IPS-20b (cell line): ENCODE results near the gene SBNO2.

Experiments used
- H3K27ac ChIP-seq: one replicate; pipeline ENCODE4 v1.5.1; 2013; ENCODE audit warnings: low read length
- H3K27me3 ChIP-seq: 2 replicates; pipeline ENCODE4 v1.6.1; 2013; ENCODE audit warnings: mild to moderate bottlenecking, low read length, inconsistent platforms; ENCODE audit not compliant: insufficient read depth
- H3K36me3 ChIP-seq: 2 replicates; pipeline ENCODE4 v1.6.1; 2013; ENCODE audit warnings: low read depth, mild to moderate bottlenecking, inconsistent platforms, low read length, moderate library complexity; ENCODE audit not compliant: insufficient read depth
- H3K4me1 ChIP-seq: 2 replicates; pipeline ENCODE4 v1.6.1; 2013; ENCODE audit warnings: mild to moderate bottlenecking, control low read depth, inconsistent platforms, low read length, moderate library complexity; ENCODE audit not compliant: insufficient read depth
- H3K4me3 ChIP-seq: 2 replicates; pipeline ENCODE4 v1.5.1; 2013; ENCODE audit warnings: mild to moderate bottlenecking, low read length, inconsistent platforms
- H3K9ac ChIP-seq: 2 replicates; pipeline ENCODE4 v1.6.1; 2013; ENCODE audit warnings: low read depth, mild to moderate bottlenecking, inconsistent platforms, low read length, moderate library complexity
- H3K9me3 ChIP-seq: 2 replicates; pipeline ENCODE4 v1.6.1; 2013; ENCODE audit warnings: mild to moderate bottlenecking, low read depth, low read length, inconsistent platforms; ENCODE audit not compliant: insufficient read depth

The SBNO2 gene

GRCh38 chr19:1172353-1173158 lies 1.5 kb downstream of the SBNO2 start:
- Histone ChIP-seq H3K27me3 (no peaks in the 10 kb centered on the region), H3K9me3 (no peaks in the 10 kb centered on the region), H3K4me3 (peak overlapping the region; percentile 90), H3K27ac (no peak overlapping the region), H3K4me1 (no peaks in the 10 kb centered on the region), H3K9ac (peak overlapping the region; percentile 90), H3K36me3 (no peaks in the 10 kb centered on the region)

GRCh38 chr19:1171755-1172352 lies 2.2 kb downstream of the SBNO2 start:
- Histone ChIP-seq H3K36me3 (no peaks in the 10 kb centered on the region; the same call in 1 of the 2 replicates), H3K27me3 (no peaks in the 10 kb centered on the region), H3K9ac (no peak overlapping the region), H3K27ac (no peak overlapping the region), H3K4me3 (no peak overlapping the region), H3K4me1 (no peaks in the 10 kb centered on the region), H3K9me3 (no peaks in the 10 kb centered on the region)

- H3K9ac ChIP-seq = no peak overlapping the region
These were observed 2.9 kb downstream of the SBNO2 start for GRCh38 chr19:1170938-1171754.

GRCh38 chr19:1169921-1170885 lies 3.9 kb downstream of the SBNO2 start:
- no peaks in the 10 kb centered on the region for H3K9me3 ChIP-seq
- no peak overlapping the region for H3K4me3 ChIP-seq
- no peak overlapping the region for H3K9ac ChIP-seq
- H3K27ac ChIP-seq = no peak overlapping the region
- no peaks in the 10 kb centered on the region for H3K4me1 ChIP-seq
- H3K36me3 ChIP-seq = no peaks in the 10 kb centered on the region; the same call in 1 of the 2 replicates
- no peaks in the 10 kb centered on the region for H3K27me3 ChIP-seq

More at GRCh38 chr19:1170938-1171754, 2.9 kb downstream of the SBNO2 start:
- Histone ChIP-seq H3K4me3 (no peak overlapping the region), H3K4me1 (no peaks in the 10 kb centered on the region), H3K9me3 (no peaks in the 10 kb centered on the region), H3K27me3 (no peaks in the 10 kb centered on the region), H3K27ac (no peak overlapping the region), H3K36me3 (no peaks in the 10 kb centered on the region; the same call in 1 of the 2 replicates)

GRCh38 chr19:1169411-1169791 lies 4.7 kb downstream of the SBNO2 start:
- H3K4me3 ChIP-seq = no peak overlapping the region
- no peak overlapping the region for H3K9ac ChIP-seq
- no peaks in the 10 kb centered on the region for H3K27me3 ChIP-seq
- no peaks in the 10 kb centered on the region; the same call in 1 of the 2 replicates for H3K36me3 ChIP-seq
- no peak overlapping the region for H3K27ac ChIP-seq
- H3K9me3 ChIP-seq = no peaks in the 10 kb centered on the region
- H3K4me1 ChIP-seq = no peaks in the 10 kb centered on the region

GRCh38 chr19:1168572-1169410 lies 5.3 kb downstream of the SBNO2 start:
- Histone ChIP-seq H3K4me1 (no peaks in the 10 kb centered on the region), H3K36me3 (no peaks in the 10 kb centered on the region; the same call in 1 of the 2 replicates), H3K27me3 (no peaks in the 10 kb centered on the region), H3K27ac (no peak overlapping the region), H3K4me3 (no peak overlapping the region), H3K9me3 (no peaks in the 10 kb centered on the region), H3K9ac (no peak overlapping the region)

GRCh38 chr19:1167687-1168571 lies 6.1 kb downstream of the SBNO2 start:
- H3K27me3 ChIP-seq = no peaks in the 10 kb centered on the region
- H3K4me1 ChIP-seq = no peaks in the 10 kb centered on the region
- no peak overlapping the region for H3K4me3 ChIP-seq
- H3K36me3 ChIP-seq = no peaks in the 10 kb centered on the region; the same call in 1 of the 2 replicates
- no peak overlapping the region for H3K9ac ChIP-seq
- H3K27ac ChIP-seq = no peak overlapping the region
- no peaks in the 10 kb centered on the region for H3K9me3 ChIP-seq

GRCh38 chr19:1166872-1167573 lies 7.0 kb downstream of the SBNO2 start:
- Histone ChIP-seq H3K9me3 (no peaks in the 10 kb centered on the region), H3K27me3 (no peaks in the 10 kb centered on the region), H3K27ac (no peak overlapping the region), H3K9ac (no peak overlapping the region), H3K4me3 (no peak overlapping the region), H3K36me3 (no peaks in the 10 kb centered on the region; the same call in 1 of the 2 replicates), H3K4me1 (no peaks in the 10 kb centered on the region)

GRCh38 chr19:1164684-1165531 lies 9.2 kb downstream of the SBNO2 start:
- Histone ChIP-seq H3K4me1 (no peaks in the 10 kb centered on the region), H3K9ac (no peak overlapping the region), H3K9me3 (no peaks in the 10 kb centered on the region), H3K36me3 (no peaks in the 10 kb centered on the region; the same call in 1 of the 2 replicates), H3K4me3 (no peak overlapping the region), H3K27me3 (no peaks in the 10 kb centered on the region), H3K27ac (no peak overlapping the region)
